ENCODE data around the gene GBX2.

Gene GBX2

DNA sequence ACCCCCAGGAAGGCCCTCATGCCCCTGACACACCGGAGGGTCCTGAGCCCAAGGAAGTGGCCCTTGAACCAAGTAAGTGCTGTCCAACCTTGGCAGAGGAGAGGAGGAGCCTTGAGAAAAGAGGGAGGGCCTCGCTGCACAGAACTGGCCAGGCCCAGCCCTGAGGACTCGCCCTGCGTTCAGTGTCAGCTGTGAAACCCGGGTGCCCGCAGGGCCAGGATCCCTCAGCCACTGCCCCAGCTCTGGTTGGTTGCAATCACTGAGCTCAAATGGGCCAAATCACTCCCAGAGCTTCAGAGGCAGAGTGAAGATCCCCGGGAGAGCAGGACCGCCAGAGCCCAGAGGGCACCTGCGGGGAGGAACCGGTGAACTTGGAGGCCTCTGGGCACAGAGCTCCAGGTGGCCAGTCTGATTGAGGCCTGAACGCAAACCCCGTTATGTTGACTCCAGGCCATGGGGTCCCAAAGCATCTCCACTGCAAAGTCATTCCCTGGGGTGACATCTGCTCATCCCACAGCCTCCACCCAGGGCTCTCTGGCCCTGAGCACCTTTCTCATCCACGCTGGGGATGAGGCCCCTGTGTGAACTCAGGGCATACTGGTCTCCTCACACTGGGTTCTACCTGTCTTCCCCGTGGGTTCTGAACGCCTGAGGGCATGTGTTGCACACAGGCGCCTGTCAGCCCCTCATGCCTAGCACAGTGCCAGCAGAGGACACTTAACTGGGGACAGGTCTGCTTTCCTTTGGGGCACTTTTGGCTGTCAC, 11.9 kb downstream of the GBX2 start:
- DNase-seq (ENCODE audit: low spot score), result no peak

DNA sequence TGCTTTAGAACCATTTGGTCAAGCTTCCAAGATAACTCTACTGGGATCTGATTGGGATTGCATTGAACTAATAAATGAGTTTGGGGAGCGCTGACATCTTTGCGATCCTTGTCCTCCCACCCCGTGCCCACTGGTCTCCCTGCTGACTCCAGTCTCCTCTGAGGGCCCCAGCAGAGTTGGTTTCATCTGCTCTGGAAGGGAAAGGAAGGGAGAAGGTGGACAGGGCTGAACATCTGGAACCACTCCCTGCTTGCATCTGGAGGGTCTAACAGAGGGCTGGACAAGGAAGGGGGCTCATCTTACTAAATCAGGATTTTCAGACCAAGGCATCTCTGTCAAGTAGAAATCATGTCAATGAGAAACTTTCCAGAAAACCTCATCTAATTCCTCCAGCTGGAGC, 12.8 kb downstream of the GBX2 start:
- DNase-seq (ENCODE audit: low spot score), result no peak

DNA sequence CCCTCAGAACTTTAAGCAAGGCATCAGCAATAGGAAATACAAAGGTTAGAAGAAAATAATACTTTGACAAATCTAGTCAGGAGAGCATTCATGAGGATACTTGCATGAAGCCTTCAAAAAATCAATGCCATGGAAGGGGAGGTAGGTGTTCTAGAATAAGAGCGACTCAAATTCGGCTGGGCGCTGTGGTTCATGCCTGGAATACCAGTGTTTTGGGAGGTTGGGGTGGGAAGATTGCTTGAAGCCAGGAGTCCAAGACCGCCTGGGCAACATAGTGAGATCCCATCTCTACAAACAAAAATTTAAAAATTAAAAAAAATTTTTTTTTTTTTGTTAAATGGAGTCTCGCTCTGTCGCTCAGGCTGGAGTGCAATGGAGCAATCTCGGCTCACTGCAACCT, 21.8 kb downstream of the GBX2 start:
- DNase-seq (ENCODE audit: low spot score), result peak; percentile 4

DNA sequence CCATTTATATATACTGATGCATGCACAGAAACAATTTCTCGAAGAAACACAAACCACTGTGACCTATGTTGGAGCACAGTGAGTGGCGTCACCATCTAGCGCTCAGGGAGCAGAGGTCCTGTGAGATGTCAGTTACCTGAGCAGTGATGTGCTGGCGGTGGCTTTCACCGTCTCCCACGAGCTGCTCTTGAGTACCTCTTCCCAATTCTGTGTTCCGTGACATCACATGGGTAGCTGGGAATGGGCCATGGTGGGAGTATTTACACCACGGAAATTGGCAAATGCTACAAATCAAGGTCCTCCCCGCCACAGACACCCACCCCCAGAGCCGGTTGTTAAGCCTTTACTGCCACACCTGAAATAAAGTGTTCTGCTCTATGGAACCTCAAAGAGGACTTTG, 24.4 kb downstream of the GBX2 start:
- DNase-seq (ENCODE audit: low spot score), result no peak

DNA sequence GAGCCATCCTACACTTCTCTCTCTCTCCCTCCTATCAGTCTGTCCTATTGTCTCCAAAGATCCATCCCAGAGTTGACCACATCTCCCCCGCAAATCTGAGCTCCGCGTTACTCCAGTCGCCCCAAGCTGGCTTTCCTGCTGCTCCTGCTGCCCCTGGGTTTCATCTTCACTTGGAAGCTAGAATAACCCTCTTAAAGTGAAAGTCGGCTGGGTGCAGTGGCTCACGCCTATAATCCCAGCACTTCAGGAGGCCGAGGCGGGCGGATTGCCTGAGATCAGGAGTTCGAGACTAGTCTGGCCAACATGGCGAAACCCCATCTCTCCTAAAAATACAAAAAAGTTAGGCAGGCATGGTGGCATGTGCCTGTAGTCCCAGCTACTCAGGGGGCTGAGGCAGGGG, 26.6 kb downstream of the GBX2 start:
- DNase-seq (ENCODE audit: low spot score), result peak; percentile 34

DNA sequence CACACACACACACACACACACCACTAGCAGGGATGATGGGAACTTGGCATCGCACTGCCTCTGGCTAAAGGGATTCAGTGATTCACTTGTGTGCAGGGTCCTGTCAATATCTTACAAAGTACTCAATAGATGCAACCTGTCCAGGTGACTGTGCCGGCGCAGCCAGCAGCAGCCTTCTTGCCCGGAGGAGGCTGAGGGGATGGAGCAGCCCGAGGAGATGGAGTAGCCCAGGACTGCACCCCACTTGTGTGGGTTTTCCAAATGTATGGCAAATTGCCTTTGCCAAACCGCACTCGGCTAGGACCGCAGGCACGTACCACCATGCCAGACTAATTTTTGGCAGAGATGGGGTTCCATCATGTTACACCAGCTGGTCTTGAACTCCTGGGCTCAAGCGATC, 31.1 kb downstream of the GBX2 start:
- DNase-seq (ENCODE audit: low spot score), result peak; percentile 17

DNA sequence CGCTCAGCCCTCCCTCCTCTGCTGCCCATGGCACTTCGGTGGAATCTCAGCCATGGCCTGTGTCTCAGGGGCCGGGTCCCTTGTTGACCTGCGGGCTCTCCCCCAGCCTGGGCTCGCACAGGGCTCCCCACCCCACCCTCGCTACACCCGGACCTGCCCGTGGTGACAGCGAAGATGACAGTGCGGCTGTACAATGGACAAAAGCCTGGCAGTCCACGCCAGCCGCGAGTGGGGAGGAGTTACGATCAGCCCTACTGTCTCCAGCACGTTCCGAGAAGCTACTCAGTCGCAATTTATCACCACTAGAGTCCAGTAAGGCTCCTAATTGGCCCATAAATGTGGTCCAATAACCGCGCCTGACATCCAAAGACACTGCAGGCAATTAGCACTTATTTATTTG, 31.6 kb downstream of the GBX2 start:
- no peak for DNase-seq (ENCODE audit: low spot score)

DNA sequence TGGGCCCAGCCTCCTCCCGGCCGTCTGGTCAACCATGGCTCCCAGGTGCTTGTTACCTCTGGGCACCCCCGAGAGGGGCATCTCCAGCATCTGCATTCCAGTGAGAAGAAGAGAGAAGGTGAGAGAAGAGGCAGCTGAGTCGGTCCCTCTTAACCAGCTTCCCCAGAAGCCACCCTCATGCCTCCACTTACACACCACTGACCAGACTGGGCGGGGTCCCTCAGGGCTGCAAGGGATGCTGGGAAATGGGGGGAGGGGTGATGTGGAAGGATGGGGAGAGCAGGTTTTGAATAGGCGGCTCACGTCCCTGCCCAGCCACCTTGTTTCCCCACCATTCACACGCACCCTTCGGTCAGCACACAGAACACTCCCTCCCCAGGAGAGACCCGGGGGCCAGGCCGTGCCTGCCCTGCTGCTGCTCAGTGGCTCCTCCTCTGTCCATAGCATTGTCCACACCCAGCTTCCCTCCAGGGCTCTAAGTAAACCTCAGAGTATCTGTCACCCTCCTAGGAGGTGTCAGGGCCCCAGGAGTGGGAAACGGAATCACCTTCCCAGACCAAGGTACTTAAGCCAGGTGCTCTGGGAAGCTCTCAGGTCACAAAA, 34.7 kb downstream of the GBX2 start:
- DNase-seq (ENCODE audit: low spot score), result no peak

DNA sequence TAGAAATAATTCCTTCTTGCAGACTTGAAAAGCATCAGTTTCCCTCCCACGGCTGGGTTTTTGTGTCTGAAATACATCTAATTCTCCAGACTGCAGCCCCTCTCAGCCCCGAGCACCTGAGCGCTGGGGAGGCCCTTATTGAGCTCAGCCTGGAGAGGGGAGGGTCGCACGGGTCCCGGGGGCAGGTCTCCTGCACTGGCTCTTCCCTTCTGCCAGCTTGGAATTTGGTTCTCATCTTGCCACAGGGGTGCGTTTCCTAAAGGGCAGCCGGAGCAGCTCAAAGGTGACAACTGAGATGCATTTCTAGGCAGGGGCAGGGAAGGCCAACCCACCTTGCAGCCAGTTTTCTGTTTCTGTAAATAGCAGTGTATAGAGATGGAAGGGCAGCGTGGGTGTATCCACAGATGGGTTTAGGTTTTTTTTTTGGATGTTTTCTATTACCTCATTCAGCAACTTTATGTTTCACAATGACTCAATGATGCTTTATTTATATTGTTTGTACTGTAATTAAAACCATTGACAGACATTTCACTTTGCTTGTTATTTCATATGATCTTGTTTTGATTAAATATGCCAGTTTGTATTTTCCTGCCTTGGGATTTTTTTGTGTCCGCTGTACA, 37.0 kb downstream of the GBX2 start:
- no peak for DNase-seq (ENCODE audit: low spot score)

DNA sequence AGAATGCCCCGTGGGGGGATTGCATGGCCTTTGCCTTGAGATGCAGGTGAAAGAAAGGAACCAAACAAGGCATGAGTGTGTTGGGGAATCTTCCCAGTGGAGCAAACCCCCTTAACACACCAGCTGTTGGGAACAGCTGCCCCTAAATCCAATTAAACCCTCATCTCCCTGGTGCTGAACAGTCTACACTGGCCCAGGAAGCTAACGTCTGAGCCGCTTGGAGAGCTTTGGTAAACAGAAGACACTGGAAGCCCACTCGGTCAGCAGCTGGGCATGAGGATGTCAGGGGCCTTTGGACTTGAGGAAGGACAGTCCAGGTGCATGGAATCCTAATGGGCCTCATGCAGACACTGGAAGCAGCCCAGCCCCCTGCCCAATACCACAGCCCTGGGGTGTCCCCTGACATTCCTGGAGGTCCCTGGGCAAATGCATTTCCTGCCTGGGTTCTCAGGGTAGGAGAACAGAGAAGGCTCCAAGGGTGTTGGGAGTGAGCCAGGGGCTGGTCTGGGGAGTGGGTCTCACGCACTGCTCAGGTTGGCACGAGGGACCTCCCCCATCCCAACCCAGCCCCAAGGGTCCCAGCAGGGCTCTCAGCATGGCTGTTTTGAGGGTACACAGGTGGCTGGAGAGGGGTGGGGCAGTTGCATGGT, 37.7 kb downstream of the GBX2 start:
- DNase-seq (ENCODE audit: low spot score), result no peak

DNA sequence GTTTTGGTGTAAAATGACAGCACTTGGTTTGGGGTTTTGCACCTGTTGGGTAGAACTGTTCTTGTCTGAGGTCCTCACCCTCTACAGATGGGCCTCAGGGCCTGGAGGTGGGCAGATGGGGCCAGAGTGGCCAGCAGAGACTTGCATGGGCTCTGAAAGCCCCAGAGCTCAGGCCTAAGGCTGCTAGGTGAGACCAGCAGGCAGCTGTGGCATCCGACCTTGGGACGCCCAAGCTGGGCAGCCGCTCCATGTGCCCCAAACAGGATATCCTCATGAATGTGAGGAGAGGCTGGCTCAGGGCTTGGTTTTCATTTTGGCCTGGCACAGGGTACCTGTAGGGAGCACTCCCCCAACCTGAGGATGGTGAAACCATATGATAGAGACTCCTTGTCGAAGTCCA, 38.3 kb downstream of the GBX2 start:
- DNase-seq (ENCODE audit: low spot score), result no peak

DNA sequence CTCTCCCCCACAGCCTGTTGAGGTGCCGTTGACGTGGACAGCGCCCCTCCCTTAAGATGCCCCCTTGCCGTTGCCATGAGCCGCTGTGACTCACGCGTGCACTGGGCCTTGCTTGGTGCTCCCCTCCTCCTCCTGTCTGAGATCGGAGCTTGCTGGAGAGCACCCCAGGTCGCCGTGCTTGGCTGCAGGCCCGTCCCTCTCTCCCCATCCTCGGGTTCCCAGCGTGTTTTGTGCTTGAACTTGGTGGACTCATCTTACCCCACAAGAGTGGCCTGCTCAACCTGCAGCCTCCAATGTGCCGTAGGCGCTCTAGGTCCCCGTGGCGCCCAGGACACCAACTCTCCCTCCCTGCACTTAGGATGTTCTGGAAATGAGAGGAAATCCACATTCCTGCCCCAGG, 39.9 kb downstream of the GBX2 start:
- DNase-seq (ENCODE audit: low spot score), result no peak

DNA sequence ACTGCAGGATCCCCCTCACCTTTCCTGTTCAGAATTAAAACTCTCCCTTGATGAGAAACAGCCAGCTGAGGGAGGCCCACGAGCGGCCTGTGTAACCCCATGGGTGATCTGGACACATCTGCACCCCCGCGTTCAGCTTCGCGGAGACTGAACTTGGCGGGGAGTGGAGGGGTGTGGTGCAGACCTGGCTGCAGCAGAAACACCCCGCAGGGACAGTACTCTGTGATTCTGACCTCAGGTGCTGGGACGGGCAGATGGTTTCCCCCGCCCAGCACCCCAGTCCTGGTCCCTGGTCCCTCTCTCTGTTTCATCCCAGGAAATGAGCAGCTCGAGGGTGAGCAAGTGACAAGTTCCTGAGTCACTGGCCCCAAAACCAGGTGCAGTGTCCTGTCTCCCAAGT, 41.2 kb downstream of the GBX2 start:
- DNase-seq (ENCODE audit: low spot score), result peak; percentile 46

DNA sequence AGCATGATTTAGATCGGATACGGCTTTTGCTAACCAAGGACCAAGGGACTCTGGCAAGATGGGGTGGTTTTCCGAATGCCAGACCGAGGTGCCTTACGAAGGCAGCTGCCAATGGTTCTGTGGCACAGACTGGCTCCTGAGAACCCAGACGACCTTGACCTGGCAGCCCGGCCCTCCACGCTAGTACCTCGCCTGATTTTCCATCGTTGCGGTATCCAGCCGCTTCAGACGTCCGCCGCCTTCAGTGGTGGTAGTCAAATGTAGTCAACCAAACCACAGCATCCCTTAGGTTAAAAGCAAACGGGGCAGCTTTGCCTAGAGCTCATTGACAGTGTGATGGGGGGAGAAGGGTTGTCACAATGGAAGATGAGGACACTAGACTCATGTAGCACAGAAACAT, 42.6 kb downstream of the GBX2 start:
- no peak for DNase-seq (ENCODE audit: low spot score)

DNA sequence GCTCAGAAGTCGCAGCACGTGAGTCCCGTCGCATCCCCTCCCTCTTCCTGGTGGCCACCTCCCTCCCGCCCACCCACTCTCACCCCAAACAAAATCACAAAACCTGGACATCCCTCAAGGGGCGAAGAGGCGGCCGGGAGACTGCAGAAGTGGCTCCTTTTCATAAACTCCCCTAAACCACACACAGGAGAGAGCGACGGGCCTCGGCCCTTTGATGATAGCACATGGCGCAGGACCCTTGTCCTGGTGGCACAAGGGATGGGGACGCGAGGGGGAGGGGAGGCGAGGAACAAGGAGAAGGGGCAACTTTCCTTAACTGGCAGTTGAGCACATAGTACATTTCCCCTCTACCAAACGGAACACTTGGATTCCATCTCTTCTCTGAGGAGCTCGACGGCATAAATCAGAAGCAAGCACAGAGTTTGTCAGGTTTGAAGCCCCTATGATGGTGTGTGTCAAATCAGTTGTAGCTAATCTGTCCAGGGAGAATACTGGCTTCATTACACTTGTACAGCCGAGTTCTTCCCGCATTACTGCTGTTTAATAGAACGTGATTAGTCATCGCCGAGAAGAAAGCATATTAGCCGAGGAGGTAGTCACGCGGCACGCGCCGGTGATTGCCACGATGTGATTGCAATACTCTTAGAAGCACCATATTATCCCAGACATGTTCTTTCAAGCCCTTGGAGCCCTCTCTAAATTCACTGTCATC, 43.8 kb downstream of the GBX2 start:
- no peak for DNase-seq (ENCODE audit: low spot score)

DNA sequence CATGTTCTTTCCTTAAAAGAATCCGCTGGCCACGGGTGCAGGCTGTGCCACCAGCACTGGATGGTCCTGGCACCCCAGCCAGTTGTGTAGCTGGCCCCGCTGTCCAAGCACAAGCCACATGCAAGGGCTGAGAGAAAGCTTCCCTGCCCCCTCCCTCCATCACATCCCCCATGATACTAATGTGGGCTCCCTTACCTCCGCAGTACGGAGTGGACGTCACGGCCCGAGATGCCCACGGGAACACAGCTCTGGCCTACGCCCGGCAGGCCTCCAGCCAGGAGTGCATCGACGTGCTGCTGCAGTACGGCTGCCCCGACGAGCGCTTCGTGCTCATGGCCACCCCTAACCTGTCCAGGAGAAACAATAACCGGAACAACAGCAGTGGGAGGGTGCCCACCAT, 44.5 kb downstream of the GBX2 start:
- DNase-seq (ENCODE audit: low spot score), result no peak

DNA sequence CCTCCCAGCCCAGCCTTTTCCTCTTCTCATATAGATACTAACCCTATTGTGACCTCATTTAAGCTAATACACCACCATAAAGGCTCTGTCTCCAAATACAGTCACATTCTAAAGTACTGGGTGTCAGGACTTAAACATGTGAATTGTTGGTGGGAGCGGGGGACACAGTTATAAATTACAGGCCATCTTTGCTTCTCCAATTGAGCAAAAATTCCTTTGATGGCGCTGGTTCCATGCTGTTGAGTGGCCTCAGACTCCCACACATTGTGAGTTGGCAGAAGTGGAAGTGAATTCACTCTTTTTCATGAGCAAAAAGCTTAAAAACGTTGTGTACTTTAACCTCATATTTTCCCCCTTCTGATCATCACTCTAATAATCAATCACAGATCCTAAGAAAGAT, 46.0 kb downstream of the GBX2 start:
- no peak for DNase-seq (ENCODE audit: low spot score)

DNA sequence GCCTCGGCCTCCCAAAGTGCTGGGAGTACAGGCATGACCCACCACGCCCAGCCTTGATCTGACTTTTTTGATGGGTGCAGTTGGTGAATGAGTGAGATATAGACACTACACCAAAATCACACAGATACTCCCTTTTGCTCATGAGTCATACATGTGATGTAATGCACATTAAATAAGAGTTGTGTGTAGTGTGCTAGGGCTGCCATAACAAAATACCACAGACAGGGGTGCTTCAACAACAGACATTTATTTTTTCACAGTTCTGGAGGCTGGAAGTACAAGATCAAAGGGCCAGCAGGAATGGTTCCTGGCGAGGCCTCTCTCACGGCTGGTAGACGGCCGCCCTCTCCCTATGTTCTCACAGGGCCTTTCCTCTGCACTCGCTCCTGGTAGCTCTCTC, 46.6 kb downstream of the GBX2 start:
- DNase-seq (ENCODE audit: low spot score), result no peak

DNA sequence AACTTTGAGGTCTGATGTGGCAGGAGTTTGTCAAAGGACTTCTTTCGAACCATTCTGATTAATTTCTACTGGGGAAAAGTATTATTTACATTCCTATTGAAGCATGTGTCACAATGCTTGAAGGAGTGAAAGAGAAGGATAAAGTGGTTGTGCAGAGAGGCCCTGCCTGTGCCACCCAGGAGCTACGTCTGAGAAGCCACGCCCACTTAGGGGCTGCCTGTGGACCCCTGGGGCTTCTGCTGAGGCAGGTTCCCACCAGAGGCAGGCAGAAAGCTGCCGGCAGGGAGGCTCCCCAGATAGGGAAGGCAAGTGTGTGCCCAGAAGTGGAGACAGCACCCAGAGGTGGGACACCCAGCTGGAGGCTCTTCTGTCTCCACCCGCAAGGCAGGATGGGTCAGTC, 47.4 kb downstream of the GBX2 start:
- no peak for DNase-seq (ENCODE audit: low spot score)

DNA sequence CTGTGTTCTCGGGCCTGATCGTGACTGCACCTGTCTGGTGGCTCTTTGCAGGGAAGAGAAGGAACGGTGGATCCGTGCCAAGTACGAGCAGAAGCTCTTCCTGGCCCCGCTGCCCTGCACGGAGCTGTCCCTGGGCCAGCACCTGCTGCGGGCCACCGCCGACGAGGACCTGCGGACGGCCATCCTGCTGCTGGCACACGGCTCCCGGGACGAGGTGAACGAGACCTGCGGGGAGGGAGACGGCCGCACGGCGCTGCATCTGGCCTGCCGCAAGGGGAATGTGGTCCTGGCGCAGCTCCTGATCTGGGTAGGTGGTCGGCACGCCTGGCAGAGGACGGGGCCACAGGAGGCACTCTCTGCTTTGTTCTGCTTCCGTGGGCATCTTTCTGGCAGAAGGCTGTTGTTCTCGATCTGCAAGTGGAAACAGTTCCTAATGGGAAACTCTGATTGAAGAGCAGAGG, 48.0 kb downstream of the GBX2 start:
- no peak for DNase-seq (ENCODE audit: low spot score)

DNA sequence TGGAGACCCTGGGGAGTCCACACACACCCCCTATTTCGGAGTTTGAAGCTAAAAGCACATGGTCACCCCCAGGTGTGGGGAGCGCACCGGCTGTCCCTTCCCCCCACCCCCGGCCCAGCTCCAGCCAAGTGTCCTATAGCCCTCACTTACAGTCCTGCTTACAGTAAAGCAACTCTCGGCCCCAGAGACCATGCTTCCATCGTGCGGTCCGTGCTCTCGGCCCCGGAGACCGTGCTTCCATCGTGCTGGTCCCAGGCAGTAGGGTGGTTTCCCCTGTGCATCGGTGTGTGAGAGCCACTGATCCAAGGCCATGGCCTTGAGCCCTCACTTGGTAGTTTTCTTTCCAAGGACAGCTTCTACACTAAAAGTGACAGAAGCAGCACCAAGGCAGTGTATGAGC, 48.7 kb downstream of the GBX2 start:
- no peak for DNase-seq (ENCODE audit: low spot score)

DNA sequence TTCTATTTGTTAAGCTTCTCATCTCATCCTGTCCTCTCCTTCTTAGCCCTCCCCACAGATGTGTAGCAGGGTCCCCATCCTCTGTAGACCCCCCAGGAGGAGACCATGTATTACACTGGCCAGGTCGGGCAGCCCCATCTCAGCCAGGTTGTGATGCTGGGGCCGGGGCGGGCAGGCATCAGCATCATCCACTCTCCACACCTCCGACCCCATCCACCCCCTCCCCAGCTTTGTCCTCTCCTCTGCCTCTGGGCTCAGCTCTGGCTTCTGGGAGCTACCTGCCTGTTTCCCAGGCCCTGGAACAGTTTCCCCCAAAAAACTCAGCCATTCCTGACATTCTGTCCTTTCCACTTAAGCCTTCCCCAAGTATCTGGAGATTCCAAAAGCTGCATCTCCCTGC, 49.2 kb downstream of the GBX2 start:
- DNase-seq (ENCODE audit: low spot score), result no peak

All from left forelimb (tissue), 1 donor.